CD1c-positive myeloid dendritic cell (primary cell): Measurements from ENCODE around the gene RAP1A.
"Not testable (repeated sequence)": the region's sequence is repeated elsewhere in the genome, so short reads cannot be mapped to it uniquely, and the experiment has no call there.

Experiments
- DNase-seq: peaks from one replicate; pipeline ENCODE4 v3.0.0-alpha.2; 2016; ENCODE audit errors: extremely low spot score

The RAP1A gene

DNA sequence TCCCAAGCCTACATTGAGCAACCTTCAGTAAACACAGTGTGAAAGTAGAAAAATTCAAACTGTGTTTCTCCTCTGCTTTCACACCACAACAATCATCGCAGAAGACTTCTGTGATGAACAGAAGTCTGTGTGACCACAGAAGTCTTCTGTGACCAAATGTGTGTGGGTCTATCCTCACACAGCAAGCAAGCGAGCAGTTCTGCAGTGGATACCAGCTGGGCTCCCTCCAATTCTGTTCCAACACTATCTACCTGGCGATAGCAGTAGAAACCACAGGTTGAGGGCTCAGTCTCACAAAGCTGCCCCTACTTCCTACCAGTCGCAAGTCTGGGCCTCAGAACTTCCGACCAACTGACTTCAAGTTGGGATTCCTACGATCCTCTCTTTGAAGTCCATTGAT is 21.0 kb upstream of the RAP1A start:
- DNase-seq, result no peak

DNA sequence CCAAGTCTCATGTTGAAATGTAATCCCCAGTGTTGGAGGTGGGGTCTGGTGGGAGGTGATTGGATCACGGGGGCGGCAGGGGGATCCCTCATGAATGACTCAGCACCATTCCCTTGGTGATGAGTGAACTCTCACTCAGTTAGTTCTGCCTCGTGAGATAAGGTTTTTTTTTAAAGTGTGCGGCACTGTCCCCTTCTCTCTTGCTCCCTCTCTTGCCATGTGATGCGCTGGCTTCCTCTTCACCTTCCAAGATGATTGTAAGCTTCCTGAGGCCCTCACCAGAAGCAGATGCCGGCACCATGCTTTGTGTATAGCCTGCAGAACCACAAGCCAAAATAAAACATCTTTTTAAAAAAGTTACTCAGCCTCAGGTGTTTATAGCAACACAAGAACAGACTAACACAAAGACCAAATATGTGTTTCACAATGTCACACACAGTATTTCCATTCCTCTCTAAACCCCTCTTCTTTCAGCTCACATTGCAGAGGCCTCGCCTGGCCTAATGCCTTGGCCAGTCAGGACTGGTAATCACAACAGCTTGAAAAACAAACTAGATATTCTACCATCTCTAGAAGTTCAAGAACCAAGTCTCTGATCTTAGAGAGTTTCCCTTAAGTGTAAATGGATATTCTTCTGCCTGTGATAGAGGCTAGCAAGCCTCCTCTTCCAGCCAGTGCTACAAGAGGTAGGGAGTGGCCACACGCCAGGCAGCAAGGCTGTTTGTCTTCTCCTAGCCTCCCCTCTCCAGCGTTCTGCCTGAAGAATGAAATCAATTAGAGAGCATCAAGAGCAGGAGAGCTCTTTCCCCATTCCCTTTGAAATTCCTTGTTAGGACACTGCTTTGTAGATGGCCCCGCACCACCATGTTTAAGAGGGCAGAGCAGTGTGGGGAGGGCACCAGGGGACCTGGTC is 19.6 kb upstream of the RAP1A start:
- DNase-seq, result no peak

GRCh38 chr1:111600886-111601386 is 18.7 kb upstream of the RAP1A start:
- no peak for DNase-seq

DNA sequence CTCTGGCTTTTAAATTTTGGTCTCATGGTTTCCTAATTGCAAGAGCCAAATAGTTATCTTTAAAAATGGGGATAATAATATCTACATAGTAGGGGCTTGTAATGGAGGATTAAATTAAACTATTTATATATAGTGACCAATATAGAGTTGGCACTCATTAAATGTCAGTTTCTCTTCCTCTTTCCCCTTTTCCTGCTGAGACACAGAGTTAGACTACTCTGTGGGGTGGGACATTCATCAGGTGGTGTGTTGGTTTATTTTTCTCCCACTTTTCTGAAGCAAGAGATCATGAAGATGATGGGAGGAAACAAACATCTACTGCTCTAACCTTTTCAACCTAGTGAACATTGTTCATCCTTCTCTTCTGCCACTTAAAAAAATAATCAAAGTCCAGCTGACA is 17.3 kb upstream of the RAP1A start:
- peak; percentile 31 for DNase-seq

DNA sequence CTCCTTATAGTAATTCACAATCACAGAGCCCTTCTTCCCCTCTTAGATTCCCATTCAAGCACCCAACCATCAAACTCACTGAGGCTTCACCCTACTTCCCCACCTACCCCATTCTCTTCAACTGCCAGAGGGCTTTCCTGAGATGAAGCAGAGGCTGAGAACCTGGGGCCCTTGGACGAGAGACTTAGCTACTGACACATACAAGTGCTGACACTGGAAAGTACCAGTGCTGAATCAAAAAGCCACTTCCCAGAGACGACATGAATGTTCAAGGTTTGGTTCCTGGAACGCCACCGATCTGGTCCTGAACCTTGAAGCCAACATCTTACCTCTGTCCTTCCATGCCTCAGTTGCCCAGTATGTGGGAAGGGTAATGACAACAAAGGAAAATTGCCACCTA is 16.6 kb upstream of the RAP1A start:
- DNase-seq, result no peak

GRCh38 chr1:111603979-111604378 is 15.6 kb upstream of the RAP1A start:
- DNase-seq, result peak; percentile 51

DNA sequence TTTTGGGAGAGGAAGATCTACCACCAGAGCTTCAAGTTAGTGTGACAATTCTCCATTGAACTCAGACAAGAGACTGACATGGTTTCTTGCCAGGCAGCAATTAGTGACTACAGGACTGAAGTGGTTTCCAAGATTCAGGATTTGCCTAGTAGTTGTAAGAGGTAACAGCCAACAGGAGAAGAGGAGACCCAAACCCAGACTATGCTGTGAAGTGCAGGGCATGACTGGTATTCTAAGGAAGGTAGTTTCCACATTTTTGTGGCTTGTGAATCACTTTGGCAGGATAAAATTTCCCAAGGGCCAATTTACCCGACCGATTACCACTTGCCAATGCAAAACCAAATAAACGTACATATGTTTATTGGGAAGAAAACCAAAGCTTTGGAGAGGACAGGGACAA is 14.7 kb upstream of the RAP1A start:
- no peak for DNase-seq

GRCh38 chr1:111605576-111605975 is 14.0 kb upstream of the RAP1A start:
- no peak for DNase-seq

- DNase-seq, result not testable (repeated sequence)
Measured at GRCh38 chr1:111606457-111607215, 13.0 kb upstream of the RAP1A start.

GRCh38 chr1:111608528-111608927 is 11.1 kb upstream of the RAP1A start:
- not testable (repeated sequence) for DNase-seq

GRCh38 chr1:111611986-111612385 is 7.6 kb upstream of the RAP1A start:
- no peak for DNase-seq

- DNase-seq, result peak; percentile 89
Measured at GRCh38 chr1:111615870-111616715, 3.5 kb upstream of the RAP1A start.

- DNase-seq, result no peak
Measured at GRCh38 chr1:111618081-111618480, 1.5 kb upstream of the RAP1A start.

GRCh38 chr1:111618961-111619634 is 491 bp upstream of the RAP1A start:
- DNase-seq, result no peak

DNA sequence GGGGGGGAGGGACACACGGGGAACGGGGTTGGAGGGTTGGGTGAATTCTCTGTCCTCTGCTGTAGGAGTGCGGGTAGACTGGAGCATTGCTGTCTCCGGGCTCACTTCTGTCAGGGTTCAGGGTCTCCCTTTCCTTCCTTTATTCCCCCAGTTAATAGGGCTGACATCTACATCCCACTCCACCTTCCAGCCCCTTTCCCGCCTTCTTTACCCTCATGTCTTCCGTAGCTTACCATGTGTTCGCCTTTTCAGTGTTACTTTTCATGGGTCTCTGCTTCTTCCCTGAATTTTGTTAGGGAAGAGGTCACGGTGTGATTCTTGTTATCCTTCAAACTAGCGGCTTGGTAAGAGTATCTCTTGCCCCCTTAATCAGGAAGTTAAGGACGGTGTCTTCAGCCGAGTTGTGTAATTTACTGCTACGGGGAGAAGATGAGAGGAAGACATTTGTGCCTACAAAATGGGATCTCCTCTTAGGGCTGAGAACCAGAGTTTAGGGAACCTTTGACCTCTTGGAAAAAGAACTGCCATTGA is 917 bp downstream of the RAP1A start:
- DNase-seq, result peak; percentile 75

DNA sequence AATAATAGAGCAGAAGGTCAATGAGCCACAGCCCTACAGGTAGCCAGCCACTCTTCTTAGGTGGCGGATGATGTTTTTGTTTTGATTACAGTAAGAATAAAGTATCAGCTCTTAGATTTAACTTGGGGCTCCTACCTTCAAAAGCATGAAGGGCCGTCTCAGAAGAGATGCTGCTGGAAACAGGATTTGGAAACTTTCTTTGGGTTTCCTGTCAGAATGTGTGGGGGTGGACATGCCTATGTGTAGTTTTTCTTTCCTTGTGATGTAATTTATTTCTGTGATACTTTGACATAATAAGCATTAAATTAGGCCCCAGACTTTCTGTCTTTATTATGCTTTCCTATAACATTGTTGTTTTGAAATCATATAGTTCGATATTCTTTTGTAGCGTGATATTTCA is 1.5 kb downstream of the RAP1A start:
- peak; percentile 63 for DNase-seq

DNA sequence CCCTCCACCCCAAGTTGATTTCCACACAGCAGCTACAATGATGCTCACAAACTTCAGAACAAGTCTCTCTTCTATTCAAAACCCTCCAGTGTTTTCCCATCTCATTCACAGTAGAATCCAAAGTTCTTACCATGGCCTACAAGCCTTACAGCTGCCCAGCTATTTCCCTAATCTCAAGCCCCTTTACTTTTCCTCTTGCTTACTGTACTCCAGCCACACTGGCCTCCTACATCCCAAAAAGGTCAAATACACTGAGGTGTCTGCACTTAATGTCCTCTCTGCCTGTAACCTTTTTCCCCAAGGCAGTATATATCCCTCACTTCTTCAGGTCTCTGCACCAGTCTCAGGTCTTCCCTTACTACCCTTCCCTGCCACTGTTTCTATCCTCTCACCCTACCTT is 2.6 kb downstream of the RAP1A start:
- DNase-seq, result no peak

GRCh38 chr1:111624382-111624781 is 4.8 kb downstream of the RAP1A start:
- DNase-seq, result no peak

DNA sequence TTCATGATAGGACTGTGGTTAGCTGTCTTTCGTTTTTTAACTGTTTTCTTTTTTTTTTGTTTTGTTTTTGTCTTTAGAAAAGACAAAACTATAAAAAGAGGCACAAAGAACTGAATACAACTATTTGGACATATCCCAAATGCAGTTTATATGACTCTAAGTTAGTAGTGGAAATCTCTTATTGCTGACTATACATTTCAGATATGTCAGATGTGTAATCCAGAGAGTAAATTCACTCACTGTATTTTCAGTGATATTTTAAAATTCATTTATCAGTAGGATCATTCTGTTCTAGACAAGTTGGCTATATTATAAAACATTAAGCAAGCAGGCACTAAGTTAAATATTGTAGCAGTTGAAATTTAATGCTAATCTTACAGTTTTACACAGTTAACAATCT is 5.7 kb downstream of the RAP1A start:
- no peak for DNase-seq

DNA sequence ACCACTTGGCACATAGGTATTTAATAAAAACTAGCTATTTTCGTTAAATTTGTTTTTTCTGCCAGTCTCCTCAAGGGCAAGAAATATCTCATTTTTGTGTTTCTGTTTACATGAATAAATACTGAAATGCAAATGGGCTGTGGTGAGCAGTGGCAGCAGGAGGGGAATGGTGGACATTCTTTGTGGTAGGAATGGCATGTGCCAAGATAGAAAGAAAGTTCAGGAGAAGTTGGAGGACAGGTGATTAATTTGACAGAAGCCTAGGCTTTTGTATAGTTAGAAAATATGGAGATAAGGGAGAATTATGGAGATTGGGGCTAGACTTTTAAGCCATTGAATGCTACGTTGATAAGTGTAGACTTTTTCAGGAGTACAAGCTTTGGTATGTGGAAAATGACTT is 8.6 kb downstream of the RAP1A start:
- no peak for DNase-seq
